ENCODE results near the gene CCL18.
"Not testable (repeated sequence)": the region's sequence is repeated elsewhere in the genome, so short reads cannot be mapped to it uniquely, and the experiment has no call there.

Gene CCL18

GRCh38 chr17:36086791-36087190 is 22.7 kb downstream of the CCL18 start:
- H3K4me1 ChIP-seq, result no peaks in the 10 kb centered on the region
- no peak overlapping the region for H3K27ac ChIP-seq
- H3K36me3 ChIP-seq, result no peaks in the 10 kb centered on the region
- H3K27me3 ChIP-seq, result no peaks in the 10 kb centered on the region
- DNase-seq, result no peak
- no peaks in the 10 kb centered on the region for H3K9me3 ChIP-seq
- intact Hi-C loops (cut with DNase I; ENCODE audit: low total_unique reads), result no loop called here
- no peak overlapping the region for H3K4me3 ChIP-seq
- TF ChIP-seq CTCF (IDR thresholded peaks at IDR 0.05), result no peak

GRCh38 chr17:36087471-36087870 is 23.4 kb downstream of the CCL18 start:
- H3K9me3 ChIP-seq; H3K36me3 ChIP-seq; DNase-seq; H3K27ac ChIP-seq; intact Hi-C loops (cut with DNase I; ENCODE audit: low total_unique reads); H3K4me3 ChIP-seq; H3K4me1 ChIP-seq; H3K27me3 ChIP-seq: not testable (repeated sequence)

GRCh38 chr17:36087897-36088572 is 24.0 kb downstream of the CCL18 start:
- DNase-seq; H3K4me3 ChIP-seq; H3K9me3 ChIP-seq; H3K27ac ChIP-seq; H3K4me1 ChIP-seq; H3K27me3 ChIP-seq; intact Hi-C loops (cut with DNase I; ENCODE audit: low total_unique reads); H3K36me3 ChIP-seq: not testable (repeated sequence)

- no peaks in the 10 kb centered on the region for H3K9me3 ChIP-seq
- intact Hi-C loops (cut with DNase I; ENCODE audit: low total_unique reads), result no loop called here
- no peak overlapping the region for H3K4me3 ChIP-seq
- no peaks in the 10 kb centered on the region for H3K4me1 ChIP-seq
- no peak overlapping the region for H3K27ac ChIP-seq
- TF ChIP-seq CTCF (IDR thresholded peaks at IDR 0.05), result no peak
- no peaks in the 10 kb centered on the region for H3K36me3 ChIP-seq
- DNase-seq, result no peak
- H3K27me3 ChIP-seq, result no peaks in the 10 kb centered on the region
Measured at GRCh38 chr17:36088670-36089338, 24.7 kb downstream of the CCL18 start.

GRCh38 chr17:36089339-36089865 is 25.3 kb downstream of the CCL18 start:
- Histone ChIP-seq H3K27ac (no peak overlapping the region), H3K9me3 (no peaks in the 10 kb centered on the region), H3K4me1 (no peaks in the 10 kb centered on the region), H3K27me3 (no peaks in the 10 kb centered on the region), H3K36me3 (no peaks in the 10 kb centered on the region), H3K4me3 (no peak overlapping the region)
- no peak for TF ChIP-seq CTCF (IDR thresholded peaks at IDR 0.05)
- intact Hi-C loops (cut with DNase I; ENCODE audit: low total_unique reads), result no loop called here
- DNase-seq, result no peak

GRCh38 chr17:36089888-36090836 is 26.1 kb downstream of the CCL18 start, which contains the start of gene CCL3:
Gene CCL3, minus strand, starts transcription at chr17:36090143. Its CDS starts 85 bp downstream, at chr17:36090058.
- TF ChIP-seq CTCF (IDR thresholded peaks at IDR 0.05), result no peak
- H3K4me1 ChIP-seq, result no peaks in the 10 kb centered on the region
- no peak within 1 kb of the TSS for H3K4me3 ChIP-seq
- H3K27me3 ChIP-seq, result no peaks in the 10 kb centered on the region
- no peak within 1 kb of the TSS for H3K27ac ChIP-seq
- intact Hi-C loops (cut with DNase I; ENCODE audit: low total_unique reads), result no loop called here
- DNase-seq, result no peak
- no peaks in the 10 kb centered on the region for H3K36me3 ChIP-seq
- no peaks in the 10 kb centered on the region for H3K9me3 ChIP-seq

Data from tibial artery (tissue), 4 donors.